ENCODE data around the gene SLC22A5.

- no peak for TF ChIP-seq SIN3A (IDR thresholded peaks at IDR 0.05; ENCODE audit: borderline replicate concordance, insufficient read depth, low read length)
- no peak for TF ChIP-seq POLR2AphosphoS5 (IDR thresholded peaks at IDR 0.05; ENCODE audit: low read depth, low read length)
- TF ChIP-seq, protein P1, sequence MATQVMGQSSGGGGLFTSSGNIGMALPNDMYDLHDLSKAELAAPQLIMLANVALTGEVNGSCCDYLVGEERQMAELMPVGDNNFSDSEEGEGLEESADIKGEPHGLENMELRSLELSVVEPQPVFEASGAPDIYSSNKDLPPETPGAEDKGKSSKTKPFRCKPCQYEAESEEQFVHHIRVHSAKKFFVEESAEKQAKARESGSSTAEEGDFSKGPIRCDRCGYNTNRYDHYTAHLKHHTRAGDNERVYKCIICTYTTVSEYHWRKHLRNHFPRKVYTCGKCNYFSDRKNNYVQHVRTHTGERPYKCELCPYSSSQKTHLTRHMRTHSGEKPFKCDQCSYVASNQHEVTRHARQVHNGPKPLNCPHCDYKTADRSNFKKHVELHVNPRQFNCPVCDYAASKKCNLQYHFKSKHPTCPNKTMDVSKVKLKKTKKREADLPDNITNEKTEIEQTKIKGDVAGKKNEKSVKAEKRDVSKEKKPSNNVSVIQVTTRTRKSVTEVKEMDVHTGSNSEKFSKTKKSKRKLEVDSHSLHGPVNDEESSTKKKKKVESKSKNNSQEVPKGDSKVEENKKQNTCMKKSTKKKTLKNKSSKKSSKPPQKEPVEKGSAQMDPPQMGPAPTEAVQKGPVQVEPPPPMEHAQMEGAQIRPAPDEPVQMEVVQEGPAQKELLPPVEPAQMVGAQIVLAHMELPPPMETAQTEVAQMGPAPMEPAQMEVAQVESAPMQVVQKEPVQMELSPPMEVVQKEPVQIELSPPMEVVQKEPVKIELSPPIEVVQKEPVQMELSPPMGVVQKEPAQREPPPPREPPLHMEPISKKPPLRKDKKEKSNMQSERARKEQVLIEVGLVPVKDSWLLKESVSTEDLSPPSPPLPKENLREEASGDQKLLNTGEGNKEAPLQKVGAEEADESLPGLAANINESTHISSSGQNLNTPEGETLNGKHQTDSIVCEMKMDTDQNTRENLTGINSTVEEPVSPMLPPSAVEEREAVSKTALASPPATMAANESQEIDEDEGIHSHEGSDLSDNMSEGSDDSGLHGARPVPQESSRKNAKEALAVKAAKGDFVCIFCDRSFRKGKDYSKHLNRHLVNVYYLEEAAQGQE (IDR thresholded peaks at IDR 0.05; ENCODE audit: insufficient read depth in 1 of 2, low read depth in 2 of 2, low read length in 2 of 2) = no peak
- no peak for TF ChIP-seq FOXP2 (optimal IDR thresholded peaks at IDR 0.05; ENCODE audit: borderline replicate concordance, extremely low read depth, extremely low read length, insufficient read depth)
- no peak for TF ChIP-seq TAF1 (IDR thresholded peaks at IDR 0.05; ENCODE audit: borderline replicate concordance, insufficient read depth, low read length)
Observed at GRCh38 chr5:132364319-132364718, 5.2 kb upstream of the SLC22A5 start.
